Endothelial cell of umbilical vein (primary cell): ENCODE measurements around the gene UBP1.

Experiments used
- EZH2 ChIP-seq: IDR thresholded peaks from 2 replicates; pipeline ENCODE4 v1.6.1; 2012; ENCODE audit warnings: borderline replicate concordance, low read depth, mild to moderate bottlenecking, moderate library complexity, low read length, inconsistent platforms; ENCODE audit not compliant: severe bottlenecking
- JUN ChIP-seq: IDR thresholded peaks from 2 replicates; pipeline ENCODE4 v1.6.1; 2011; ENCODE audit warnings: borderline replicate concordance, low read depth; ENCODE audit not compliant: insufficient read length, insufficient read depth
- MYC ChIP-seq: IDR thresholded peaks from one replicate; pipeline ENCODE4 v1.6.1; 2011; ENCODE audit warnings: mild to moderate bottlenecking, low read depth, low read length
- POLR2A ChIP-seq: IDR thresholded peaks from 2 replicates; pipeline ENCODE4 v1.6.1; 2012; ENCODE audit warnings: low read depth, mild to moderate bottlenecking, control low read depth, low read length
- POLR2AphosphoS5 ChIP-seq: IDR thresholded peaks from 2 replicates; pipeline ENCODE4 v1.6.1; 2012; ENCODE audit warnings: low read depth, mild to moderate bottlenecking, control low read depth, low read length, moderate library complexity; ENCODE audit not compliant: insufficient read depth
- TF ChIP-seq, protein P1 (sequence below), 2 donors: IDR thresholded peaks; 1 replicate in 1 of 2; 2 replicates in 1 of 2; pipeline ENCODE4 v1.5.1; 2011; ENCODE audit warnings: low read length in 2 of 2, mild to moderate bottlenecking in 2 of 2, moderate library complexity in 2 of 2, control low read depth in 1 of 2, inconsistent platforms in 1 of 2, low read depth in 1 of 2; ENCODE audit not compliant: insufficient read depth in 1 of 2; ENCODE audit errors: extremely low read depth in 1 of 2
- TF ChIP-seq, protein P2 (sequence below): IDR thresholded peaks from 2 replicates; pipeline ENCODE4 v1.6.1; 2011; ENCODE audit not compliant: insufficient read depth, insufficient read length

DNA sequence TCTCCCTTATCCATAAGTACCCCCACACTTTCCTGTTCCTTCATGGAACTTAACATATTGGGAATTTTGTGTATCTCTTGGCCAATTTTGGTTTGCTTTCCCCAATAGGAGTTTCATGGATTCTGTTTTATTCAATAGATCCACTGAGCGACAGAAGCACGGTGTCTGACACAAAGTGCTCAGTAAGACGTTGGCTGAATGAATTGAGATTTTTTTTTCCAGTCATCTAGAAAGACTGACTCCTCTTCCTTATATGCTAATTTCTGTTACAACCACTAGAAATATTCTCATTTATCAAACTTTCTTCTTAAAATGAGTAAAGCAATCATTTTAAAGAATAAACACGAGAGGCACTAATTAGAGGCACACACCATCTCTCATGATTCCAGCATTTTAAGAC lies 48.1 kb downstream of the UBP1 start:
- TF ChIP-seq, protein P1, sequence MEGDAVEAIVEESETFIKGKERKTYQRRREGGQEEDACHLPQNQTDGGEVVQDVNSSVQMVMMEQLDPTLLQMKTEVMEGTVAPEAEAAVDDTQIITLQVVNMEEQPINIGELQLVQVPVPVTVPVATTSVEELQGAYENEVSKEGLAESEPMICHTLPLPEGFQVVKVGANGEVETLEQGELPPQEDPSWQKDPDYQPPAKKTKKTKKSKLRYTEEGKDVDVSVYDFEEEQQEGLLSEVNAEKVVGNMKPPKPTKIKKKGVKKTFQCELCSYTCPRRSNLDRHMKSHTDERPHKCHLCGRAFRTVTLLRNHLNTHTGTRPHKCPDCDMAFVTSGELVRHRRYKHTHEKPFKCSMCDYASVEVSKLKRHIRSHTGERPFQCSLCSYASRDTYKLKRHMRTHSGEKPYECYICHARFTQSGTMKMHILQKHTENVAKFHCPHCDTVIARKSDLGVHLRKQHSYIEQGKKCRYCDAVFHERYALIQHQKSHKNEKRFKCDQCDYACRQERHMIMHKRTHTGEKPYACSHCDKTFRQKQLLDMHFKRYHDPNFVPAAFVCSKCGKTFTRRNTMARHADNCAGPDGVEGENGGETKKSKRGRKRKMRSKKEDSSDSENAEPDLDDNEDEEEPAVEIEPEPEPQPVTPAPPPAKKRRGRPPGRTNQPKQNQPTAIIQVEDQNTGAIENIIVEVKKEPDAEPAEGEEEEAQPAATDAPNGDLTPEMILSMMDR (IDR thresholded peaks at IDR 0.05; ENCODE audit: extremely low read depth in 1 of 2, insufficient read depth in 1 of 2, low read depth in 1 of 2, low read length in 2 of 2): no peak
- TF ChIP-seq POLR2A (no peak), EZH2 (no peak), MYC (no peak), POLR2AphosphoS5 (no peak), JUN (no peak)
- TF ChIP-seq, protein P2, sequence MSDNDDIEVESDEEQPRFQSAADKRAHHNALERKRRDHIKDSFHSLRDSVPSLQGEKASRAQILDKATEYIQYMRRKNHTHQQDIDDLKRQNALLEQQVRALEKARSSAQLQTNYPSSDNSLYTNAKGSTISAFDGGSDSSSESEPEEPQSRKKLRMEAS: no peak
